Stimulated activated memory B cell treated with anti-CD40 and anti-IgM and Interleukin-4, amounts not matched to agents 10 μg/mL and 1 μg/mL and 100 μg/mL, for 72 hours (primary cell): ENCODE data around the gene MAPK12.

Source experiments
- ATAC-seq: fragments of 150-1000 bp; cut with Tn5 transposase; 2 replicates; pipeline ENCODE4 v1.10.0; 2021
- H3K27ac Mint-ChIP-seq: one replicate; pipeline ENCODE4 v1.8.0; 2022; ENCODE audit warnings: mild to moderate bottlenecking, mixed read lengths
- H3K27me3 Mint-ChIP-seq: one replicate; pipeline ENCODE4 v1.8.0; 2022; ENCODE audit warnings: mixed read lengths
- H3K36me3 Mint-ChIP-seq: one replicate; pipeline ENCODE4 v1.8.0; 2022; ENCODE audit warnings: mixed read lengths
- H3K4me1 Mint-ChIP-seq: one replicate; pipeline ENCODE4 v1.8.0; 2022; ENCODE audit warnings: mixed read lengths
- H3K4me3 Mint-ChIP-seq: one replicate; pipeline ENCODE4 v1.8.0; 2022; ENCODE audit warnings: mild to moderate bottlenecking, moderate library complexity, mixed read lengths
- H3K9me3 Mint-ChIP-seq: one replicate; pipeline ENCODE4 v1.8.0; 2022; ENCODE audit warnings: mixed read lengths

MAPK12 gene

DNA sequence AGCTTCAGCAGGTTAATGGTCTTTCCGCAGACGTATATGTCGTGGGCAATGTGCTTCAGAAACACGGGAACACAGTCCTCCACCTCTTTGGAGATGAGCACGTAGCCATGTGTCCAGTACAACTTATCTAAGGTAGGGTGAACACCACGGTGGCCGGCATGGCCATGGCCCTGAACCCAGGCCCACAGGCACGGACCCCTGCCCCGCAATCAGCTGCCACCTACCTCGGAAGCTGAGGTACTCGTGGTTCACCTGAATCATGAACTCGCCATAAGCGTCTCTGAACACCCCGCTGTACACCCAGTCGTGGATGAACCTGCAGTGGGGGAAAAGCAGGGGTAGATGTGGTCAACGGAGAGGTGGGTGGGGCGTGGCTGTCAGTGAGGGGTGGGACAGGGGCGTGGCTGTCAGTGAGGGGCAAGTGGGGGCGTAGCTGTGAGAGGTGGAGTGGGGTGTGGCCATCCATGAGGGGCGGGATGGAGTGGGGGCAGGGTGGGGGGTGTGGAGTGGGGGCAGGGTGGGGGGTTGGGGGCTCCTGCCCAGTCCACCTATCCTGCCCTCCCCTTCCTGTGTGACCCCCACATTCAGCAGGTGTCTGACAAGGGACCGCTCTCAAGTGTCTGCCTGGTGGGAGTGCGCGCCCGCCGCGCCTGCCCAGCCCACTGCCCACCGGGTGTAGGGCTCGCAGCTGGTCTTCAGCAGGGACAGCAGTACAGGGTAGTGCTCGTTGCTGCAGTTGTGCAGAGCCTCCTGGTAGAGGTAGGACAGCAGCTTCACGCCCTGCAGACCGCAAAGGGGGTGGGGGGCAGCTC lies 35.2 kb downstream of the MAPK12 start:
- Mint-ChIP-seq H3K4me1 (peaks cover 9% of the 10 kb centered on the region), H3K36me3 (peaks cover 55% of the 10 kb centered on the region), H3K27ac (no peak overlapping the region), H3K9me3 (no peaks in the 10 kb centered on the region), H3K4me3 (no peak overlapping the region), H3K27me3 (no peaks in the 10 kb centered on the region)
- ATAC-seq, result peak; percentile 46

DNA sequence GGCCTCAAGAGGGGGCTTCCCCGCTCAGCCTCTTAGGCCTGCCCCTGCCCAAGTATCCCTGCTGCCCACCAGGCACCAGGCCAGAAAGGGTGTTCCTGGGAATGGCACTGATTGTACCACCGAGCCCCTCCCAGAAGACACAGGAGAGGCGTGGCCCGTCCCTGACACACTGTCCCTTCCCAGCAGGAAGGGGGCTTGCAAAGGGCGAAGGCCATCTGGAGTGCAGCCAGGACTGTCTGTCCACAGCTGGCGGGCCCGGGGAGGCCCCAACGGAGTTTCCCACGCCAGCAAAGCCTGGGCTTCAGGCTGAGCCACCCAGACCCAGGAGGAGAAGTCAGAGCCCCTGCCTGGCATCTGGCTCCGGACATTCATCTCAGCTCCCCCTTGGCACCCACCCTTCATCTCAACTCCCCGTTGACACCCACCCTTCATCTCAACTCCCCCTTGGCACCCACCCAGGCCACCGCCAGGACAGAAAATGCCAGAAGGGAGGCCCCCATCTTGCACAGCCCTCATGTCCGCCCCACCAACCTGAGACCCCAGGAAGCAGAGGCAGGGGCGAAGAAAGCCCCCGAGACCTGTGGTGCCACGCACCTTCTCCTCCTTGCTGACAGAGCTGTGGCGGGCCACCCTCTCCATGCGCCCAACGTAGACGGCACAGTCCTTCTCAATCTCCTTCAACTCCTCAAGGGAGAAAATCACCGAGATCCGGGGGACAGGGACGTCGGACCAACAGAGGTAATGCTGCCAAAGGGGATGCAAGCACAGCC lies 36.1 kb downstream of the MAPK12 start:
- no peaks in the 10 kb centered on the region for H3K27me3 Mint-ChIP-seq
- H3K9me3 Mint-ChIP-seq, result no peaks in the 10 kb centered on the region
- no peak overlapping the region for H3K4me3 Mint-ChIP-seq
- peaks cover 9% of the 10 kb centered on the region for H3K4me1 Mint-ChIP-seq
- H3K36me3 Mint-ChIP-seq, result peaks cover 61% of the 10 kb centered on the region
- no peak overlapping the region for H3K27ac Mint-ChIP-seq
- ATAC-seq, result no peak

DNA sequence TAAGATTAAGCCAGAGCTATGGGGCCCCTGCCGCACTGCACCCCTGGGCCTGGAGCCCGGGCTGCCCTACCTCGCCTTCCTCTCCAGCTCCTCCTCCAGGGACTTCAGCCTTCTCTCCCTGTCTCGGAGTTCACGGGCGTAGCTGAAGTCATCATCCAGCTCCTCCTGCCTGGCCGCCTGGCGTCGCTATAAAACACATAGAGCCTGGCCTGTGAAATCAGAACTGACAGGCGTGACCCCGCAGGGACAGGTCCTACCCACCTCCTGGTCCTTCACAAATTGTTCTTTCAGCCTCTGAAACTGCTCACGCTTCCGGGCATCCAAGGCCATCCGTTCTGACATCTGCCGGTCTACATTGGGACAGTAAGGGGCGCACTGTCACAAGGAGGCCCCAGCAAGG lies 37.4 kb downstream of the MAPK12 start:
- no peak overlapping the region for H3K4me3 Mint-ChIP-seq
- H3K4me1 Mint-ChIP-seq, result peaks cover 8% of the 10 kb centered on the region
- no peak overlapping the region for H3K27ac Mint-ChIP-seq
- no peaks in the 10 kb centered on the region for H3K27me3 Mint-ChIP-seq
- peaks cover 62% of the 10 kb centered on the region for H3K36me3 Mint-ChIP-seq
- no peaks in the 10 kb centered on the region for H3K9me3 Mint-ChIP-seq
- no peak for ATAC-seq

DNA sequence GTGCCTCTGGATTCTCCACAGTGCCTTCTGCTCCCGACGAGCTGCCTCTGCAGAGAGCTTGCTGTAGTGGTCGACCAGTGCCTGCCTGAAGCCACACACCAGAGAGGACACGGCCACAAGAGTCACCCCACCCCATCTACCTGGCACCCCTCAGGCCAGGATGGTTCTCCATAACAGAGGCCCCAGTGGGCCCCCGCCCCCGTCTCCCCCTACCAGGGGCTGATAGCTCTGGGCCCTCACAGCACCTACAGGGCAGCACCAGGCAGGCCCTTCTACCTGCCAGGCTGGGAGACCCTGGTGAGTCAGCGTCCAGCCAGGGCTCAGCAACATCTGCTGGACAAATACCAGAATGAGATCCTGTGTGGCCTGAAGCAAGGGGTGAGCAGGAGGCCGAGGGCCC lies 39.0 kb downstream of the MAPK12 start:
- no peak for ATAC-seq
- no peaks in the 10 kb centered on the region for H3K9me3 Mint-ChIP-seq
- no peak overlapping the region for H3K4me3 Mint-ChIP-seq
- H3K27me3 Mint-ChIP-seq, result no peaks in the 10 kb centered on the region
- no peak overlapping the region for H3K27ac Mint-ChIP-seq
- H3K4me1 Mint-ChIP-seq, result no peaks in the 10 kb centered on the region
- peaks cover 66% of the 10 kb centered on the region for H3K36me3 Mint-ChIP-seq

DNA sequence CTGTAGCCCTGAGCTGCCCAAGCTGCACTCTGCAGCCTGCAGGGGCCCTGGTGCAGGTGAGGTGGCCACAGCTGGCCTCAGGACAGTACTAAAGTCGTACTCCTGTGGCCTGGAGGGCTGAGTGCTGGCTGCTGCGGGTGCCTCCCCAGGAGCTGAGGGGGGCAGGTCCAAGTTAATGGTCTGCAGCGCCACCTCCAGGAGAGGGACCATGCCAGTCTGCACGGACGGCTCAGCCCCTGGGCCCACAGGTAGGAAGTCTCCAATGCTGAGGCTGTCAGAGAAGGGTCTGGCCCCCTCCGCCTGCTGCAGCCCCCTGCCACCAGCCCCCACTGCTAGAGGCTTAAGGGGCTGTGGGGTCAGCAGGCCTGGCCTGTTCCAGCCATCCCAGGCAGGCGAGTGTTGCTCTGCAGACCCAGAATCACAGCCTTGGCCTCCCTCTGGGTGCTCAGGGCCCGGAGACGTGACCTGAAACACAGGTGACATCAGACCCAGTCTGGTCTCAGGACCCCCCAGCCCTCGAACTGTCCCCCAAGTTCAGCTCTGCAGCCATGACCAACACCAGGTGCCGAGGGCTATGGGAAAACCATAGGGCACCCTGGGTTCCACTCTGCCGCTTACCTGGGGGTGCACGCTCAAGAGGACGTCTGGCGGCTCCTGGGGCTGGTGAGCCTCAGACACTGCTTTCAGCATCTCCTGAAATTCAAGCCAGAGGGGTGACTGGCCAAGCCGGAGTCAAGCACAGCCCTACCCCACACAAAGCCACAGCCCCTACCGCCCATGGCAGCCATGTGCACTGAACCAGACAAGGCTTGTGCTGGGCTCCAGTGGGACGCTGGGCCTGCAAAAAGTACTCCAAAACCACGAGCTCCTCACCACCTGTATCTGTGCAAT lies 39.8 kb downstream of the MAPK12 start:
- no peak for ATAC-seq
- H3K4me1 Mint-ChIP-seq, result no peaks in the 10 kb centered on the region
- no peak overlapping the region for H3K4me3 Mint-ChIP-seq
- H3K27me3 Mint-ChIP-seq, result no peaks in the 10 kb centered on the region
- H3K27ac Mint-ChIP-seq, result no peak overlapping the region
- H3K36me3 Mint-ChIP-seq, result peaks cover 64% of the 10 kb centered on the region
- H3K9me3 Mint-ChIP-seq, result no peaks in the 10 kb centered on the region

DNA sequence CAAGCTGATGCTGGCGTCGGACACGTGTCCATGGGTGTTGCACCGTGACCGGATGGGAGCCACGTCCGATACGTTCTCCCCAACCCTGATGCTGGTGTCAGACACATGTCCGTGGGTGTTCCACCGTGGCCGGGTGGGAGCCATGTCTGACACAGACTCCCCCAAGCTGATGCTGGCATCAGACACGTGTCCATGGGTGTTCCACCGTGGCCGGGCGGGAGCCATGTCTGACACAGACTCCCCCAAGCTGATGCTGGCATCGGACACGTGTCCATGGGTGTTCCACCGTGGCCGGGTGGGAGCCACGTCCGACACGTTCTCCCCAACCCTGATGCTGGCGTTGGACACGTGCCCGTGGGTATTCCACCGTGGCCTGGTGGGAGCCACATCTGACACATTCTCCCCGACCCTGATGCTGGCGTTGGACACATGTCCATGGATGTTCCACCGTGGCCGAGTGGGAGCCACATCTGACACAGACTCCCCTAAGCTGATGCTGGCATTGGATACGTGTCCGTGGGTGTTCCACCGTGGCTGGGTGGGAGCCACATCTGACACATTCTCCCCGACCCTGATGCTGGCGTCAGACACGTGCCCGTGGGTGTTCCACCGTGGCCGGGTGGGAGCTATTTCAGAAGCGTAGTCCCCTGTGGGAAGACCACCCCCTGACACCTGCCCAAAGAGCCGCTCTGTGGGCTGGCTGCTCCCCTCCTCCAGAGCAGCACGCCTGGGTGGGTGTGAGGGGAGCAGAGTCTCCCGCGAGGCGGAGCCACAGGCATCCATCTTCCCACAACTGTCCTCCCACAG lies 40.7 kb downstream of the MAPK12 start:
- Mint-ChIP-seq H3K27ac (no peak overlapping the region), H3K4me1 (no peaks in the 10 kb centered on the region), H3K27me3 (no peaks in the 10 kb centered on the region), H3K9me3 (no peaks in the 10 kb centered on the region), H3K36me3 (peaks cover 68% of the 10 kb centered on the region), H3K4me3 (no peak overlapping the region)
- ATAC-seq, result no peak

DNA sequence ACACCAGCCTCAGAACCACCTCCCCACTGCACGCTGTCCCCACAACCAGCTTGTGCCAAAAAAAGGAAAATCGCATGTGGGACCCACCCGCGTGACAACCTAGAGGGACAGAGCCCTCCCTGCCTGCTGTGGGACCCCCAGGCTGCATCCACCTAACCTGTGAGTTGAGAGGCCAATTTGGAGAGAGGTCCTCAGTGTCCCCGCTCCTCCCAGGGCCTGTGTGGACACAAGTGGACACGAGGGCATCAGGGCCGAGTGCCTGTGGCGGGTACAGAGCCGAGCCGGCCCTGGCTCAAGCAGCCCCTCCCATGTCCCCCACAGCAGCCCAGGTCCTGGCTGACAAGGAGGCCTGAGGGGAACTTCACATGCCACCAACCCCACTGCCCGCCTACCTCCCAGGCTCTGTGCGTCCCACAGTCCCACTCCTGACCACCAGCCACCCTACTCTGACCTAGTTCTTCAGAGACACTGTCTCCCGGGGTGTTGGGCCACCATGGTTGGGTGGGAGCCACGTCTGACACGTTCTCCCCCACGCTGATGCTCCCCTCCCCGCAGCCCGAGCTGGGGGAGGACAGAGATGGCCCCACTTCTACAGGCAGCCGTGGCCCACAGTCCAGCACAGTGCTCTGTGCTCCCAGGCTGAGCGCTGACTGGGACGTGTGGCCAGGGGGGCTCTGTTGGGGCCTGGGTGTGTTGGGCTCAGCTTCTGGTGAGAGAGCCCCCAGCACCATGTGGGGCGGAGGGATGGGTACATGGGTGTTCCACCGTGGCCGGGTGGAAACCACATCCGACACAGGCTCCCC lies 41.5 kb downstream of the MAPK12 start:
- Mint-ChIP-seq H3K27me3 (no peaks in the 10 kb centered on the region), H3K4me3 (no peak overlapping the region), H3K27ac (no peak overlapping the region), H3K9me3 (no peaks in the 10 kb centered on the region), H3K4me1 (peaks cover 3% of the 10 kb centered on the region), H3K36me3 (peaks cover 70% of the 10 kb centered on the region)
- no peak for ATAC-seq

DNA sequence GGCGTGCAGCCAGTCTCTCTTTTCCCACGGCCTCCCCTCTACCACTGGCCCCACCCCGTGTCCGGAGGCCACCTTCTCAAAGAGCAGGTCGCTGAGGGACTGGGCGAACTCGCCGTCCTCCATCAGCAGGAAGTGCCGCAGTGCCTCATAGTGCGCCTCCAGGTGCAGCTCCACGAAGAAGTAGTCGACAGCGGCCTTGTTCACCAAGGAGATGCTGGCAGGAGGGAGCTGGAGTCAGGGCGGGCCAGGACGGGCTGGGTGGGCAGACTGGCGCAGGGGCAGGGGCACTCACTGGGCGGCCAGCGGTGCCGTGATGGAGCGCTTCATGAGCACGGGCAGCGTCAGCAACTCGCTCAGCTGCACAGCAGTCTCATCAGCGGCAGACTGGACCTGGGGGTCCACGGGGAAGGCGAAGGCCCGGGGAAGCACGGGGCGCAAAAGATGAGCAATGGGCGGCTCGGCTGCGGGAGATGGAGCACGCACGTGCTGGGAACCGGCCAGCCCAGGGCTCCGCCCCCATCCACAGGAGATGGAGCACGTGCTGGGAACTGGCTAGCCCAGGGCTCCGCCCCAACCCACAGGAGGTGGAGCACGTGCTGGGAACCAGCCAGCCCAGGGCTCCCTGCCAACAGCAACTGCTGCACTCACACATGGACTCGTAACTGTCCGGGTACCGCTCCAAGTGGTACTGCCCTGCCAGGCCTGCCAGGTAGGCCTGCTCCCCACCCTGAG lies 42.3 kb downstream of the MAPK12 start:
- H3K9me3 Mint-ChIP-seq, result no peaks in the 10 kb centered on the region
- H3K36me3 Mint-ChIP-seq, result peaks cover 72% of the 10 kb centered on the region
- peaks cover 7% of the 10 kb centered on the region for H3K4me1 Mint-ChIP-seq
- no peak overlapping the region for H3K4me3 Mint-ChIP-seq
- H3K27me3 Mint-ChIP-seq, result no peaks in the 10 kb centered on the region
- peak; percentile 39 for ATAC-seq
- H3K27ac Mint-ChIP-seq, result no peak overlapping the region

DNA sequence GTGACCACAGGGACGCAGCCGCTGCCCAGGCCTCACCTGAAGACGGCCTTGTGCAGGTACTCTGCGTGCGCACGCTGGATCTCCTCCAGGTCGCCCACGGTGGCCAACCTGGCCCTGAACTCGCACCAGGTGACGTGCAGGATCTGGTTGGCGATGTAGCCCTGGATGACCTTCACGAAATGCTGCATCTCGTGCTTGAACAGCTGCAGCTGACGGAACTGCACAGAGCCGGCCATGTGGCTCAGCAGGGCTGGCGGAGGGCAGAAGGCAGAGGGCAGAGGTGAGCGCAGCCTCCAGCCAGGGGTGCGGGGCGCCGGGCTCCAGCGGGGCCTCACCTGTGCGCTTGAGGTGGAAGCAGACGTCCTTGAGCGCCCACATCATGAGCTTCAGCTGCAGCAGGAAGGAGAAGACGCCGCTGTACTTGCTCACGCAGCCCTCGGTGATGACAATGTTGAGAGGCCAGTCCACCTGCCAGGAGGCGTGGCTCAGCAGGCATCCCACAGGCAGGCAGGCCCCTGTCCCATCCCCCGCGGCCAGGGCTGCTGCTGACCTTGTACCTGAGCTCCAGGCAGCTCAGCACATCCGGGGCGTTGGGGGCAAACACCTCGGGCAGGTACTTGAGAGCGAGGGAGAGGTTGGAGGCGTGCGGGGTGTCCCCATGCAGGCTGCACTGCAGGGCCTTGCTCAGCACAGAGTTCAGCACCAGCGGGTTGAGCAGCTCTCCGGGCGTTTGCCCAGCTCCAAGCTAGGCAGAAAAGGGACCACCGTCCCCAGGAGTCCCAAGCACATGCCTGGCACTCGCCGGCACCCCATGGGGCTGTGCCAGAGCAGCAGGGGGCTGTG lies 43.1 kb downstream of the MAPK12 start:
- Mint-ChIP-seq H3K4me3 (no peak overlapping the region), H3K27ac (no peak overlapping the region), H3K9me3 (no peaks in the 10 kb centered on the region), H3K4me1 (peaks cover 12% of the 10 kb centered on the region), H3K27me3 (no peaks in the 10 kb centered on the region), H3K36me3 (peaks cover 72% of the 10 kb centered on the region)
- ATAC-seq, result no peak

DNA sequence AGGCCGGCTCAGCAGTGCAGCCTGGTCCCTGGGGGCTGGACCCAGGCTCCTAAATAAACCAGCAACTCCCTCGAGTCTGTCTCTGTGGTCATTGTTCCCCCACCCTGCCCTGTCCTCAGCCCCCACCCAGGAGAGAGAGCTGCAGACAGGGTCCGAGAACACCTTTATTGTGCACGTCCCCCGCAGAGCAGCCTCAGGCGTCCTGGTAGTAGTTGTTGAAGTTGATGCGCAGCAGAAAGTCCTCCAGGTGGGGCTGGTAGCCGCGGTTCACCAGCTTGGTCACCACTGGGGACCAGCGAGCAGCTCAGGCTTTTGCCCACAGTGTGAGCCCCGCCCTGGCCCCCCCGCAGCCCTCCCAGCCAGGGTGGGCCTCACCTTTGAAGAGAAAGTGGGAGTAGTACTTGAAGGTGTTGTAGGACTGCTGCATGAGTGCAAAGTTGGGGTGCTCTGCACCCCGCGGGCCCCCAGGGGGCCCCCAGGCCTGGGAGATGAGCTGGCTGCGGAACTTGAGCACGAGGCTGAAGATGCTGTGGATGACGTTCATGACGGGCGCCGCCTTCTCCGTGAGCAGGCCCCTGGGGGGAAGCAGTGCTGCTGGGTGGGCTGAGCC lies 43.8 kb downstream of the MAPK12 start:
- no peak overlapping the region for H3K4me3 Mint-ChIP-seq
- H3K9me3 Mint-ChIP-seq, result no peaks in the 10 kb centered on the region
- H3K4me1 Mint-ChIP-seq, result peaks cover 19% of the 10 kb centered on the region
- H3K27me3 Mint-ChIP-seq, result no peaks in the 10 kb centered on the region
- H3K27ac Mint-ChIP-seq, result no peak overlapping the region
- no peak for ATAC-seq
- H3K36me3 Mint-ChIP-seq, result peaks cover 72% of the 10 kb centered on the region

DNA sequence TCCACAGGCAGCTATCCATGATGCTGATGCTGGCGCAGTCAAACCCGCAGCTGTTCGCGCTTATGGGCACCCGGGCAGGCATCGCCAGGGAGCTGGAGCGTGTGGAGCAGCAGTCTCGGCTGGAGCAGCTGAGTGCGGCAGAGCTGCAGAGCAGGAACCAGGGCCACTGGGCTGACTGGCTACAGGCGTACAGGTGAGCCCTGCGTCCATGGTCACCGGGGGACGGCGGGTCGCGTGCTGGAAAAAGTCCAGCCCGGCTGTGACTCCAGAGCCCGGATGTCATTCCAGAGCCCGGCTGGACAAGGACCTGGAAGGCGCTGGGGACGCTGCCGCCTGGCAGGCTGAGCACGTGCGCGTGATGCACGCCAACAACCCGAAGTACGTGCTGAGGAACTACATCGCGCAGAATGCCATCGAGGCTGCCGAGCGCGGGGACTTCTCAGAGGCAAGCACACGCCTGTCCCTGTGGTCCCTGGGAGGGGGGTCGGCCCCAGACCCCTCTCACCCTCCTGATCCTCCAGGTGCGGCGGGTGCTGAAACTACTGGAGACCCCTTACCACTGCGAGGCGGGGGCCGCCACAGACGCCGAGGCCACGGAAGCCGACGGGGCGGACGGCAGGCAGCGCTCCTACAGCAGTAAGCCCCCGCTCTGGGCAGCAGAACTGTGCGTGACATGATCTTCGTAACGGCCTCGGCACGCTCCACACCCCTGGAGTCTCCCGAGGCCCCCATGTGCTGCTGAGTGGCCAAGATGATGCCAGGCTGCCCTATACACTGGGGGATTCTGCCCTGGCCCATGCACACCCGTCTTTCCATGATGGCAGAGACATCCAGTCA lies 44.6 kb downstream of the MAPK12 start:
- Mint-ChIP-seq H3K27ac (no peak overlapping the region), H3K9me3 (no peaks in the 10 kb centered on the region), H3K4me3 (no peak overlapping the region), H3K4me1 (peaks cover 19% of the 10 kb centered on the region), H3K27me3 (no peaks in the 10 kb centered on the region), H3K36me3 (peaks cover 76% of the 10 kb centered on the region)
- ATAC-seq, result no peak
